Measurements from ENCODE around the gene UBL3.

DNA sequence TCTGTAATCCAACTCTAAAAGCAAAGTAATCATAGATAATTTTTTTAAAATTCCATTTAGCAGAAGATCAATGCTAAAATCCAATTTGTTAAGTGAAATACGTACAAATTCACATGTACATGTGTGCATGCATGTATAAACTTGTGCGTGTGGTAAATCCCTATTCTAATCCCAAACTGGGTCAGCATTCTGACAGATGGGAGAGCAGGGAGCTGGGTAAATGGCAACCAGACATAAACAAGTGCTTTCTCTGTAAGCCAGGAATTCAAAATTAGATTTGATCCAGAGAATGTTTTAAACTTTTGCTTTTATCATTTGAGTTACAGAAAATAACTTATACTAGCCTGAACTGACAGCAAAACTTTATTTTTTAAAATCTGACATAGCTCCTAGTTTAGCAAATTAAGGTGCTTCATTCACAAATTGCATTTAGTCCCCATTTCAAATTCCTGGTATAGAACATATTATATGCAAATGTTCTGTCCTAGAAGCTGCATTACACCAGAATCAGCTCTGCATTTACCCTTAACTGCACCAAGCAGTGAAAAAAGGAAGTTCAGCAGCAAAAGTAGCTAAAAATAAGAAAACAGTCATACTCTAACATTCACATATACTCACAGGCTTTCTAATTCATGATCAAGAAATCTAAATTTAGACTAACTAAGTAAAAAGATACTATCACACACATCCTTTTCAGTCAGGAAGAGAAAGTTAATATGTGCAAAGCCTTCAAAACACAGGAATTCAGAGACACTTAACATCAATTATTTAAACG lies 32.6 kb downstream of the UBL3 start:
- TF ChIP-seq, protein P1, sequence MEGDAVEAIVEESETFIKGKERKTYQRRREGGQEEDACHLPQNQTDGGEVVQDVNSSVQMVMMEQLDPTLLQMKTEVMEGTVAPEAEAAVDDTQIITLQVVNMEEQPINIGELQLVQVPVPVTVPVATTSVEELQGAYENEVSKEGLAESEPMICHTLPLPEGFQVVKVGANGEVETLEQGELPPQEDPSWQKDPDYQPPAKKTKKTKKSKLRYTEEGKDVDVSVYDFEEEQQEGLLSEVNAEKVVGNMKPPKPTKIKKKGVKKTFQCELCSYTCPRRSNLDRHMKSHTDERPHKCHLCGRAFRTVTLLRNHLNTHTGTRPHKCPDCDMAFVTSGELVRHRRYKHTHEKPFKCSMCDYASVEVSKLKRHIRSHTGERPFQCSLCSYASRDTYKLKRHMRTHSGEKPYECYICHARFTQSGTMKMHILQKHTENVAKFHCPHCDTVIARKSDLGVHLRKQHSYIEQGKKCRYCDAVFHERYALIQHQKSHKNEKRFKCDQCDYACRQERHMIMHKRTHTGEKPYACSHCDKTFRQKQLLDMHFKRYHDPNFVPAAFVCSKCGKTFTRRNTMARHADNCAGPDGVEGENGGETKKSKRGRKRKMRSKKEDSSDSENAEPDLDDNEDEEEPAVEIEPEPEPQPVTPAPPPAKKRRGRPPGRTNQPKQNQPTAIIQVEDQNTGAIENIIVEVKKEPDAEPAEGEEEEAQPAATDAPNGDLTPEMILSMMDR (IDR thresholded peaks at IDR 0.05), result no peak
- TF ChIP-seq EZH2 (IDR thresholded peaks at IDR 0.05) (no peak), EZH2phosphoT487 (IDR thresholded peaks at IDR 0.05) (no peak)

Measured in neural progenitor cell (in vitro differentiated cells).